HG03457 (cell line): ENCODE data around the gene ZNF213.
"Not testable (repeated sequence)": the region's sequence is repeated elsewhere in the genome, so short reads cannot be mapped to it uniquely, and the experiment has no call there.

Experiments
- ATAC-seq: cut with Tn5 transposase; IDR thresholded peaks from one replicate; pipeline ENCODE4 v1.9.1; 2021; ENCODE audit warnings: moderate number of reproducible peaks; ENCODE audit not compliant: unreplicated experiment

ZNF213 gene

GRCh38 chr16:3165111-3165822, 30.4 kb downstream of the ZNF213 start:
- ATAC-seq = no peak

GRCh38 chr16:3166505-3166886, 31.7 kb downstream of the ZNF213 start:
- ATAC-seq = no peak

- ATAC-seq = not testable (repeated sequence)
These were observed 33.9 kb downstream of the ZNF213 start for GRCh38 chr16:3168729-3169128.

- ATAC-seq = no peak
These were observed 35.8 kb downstream of the ZNF213 start for GRCh38 chr16:3170440-3171180.

GRCh38 chr16:3171181-3171854, 36.5 kb downstream of the ZNF213 start:
- no peak for ATAC-seq

- no peak for ATAC-seq
These were observed 37.2 kb downstream of the ZNF213 start for GRCh38 chr16:3171855-3172593.

DNA sequence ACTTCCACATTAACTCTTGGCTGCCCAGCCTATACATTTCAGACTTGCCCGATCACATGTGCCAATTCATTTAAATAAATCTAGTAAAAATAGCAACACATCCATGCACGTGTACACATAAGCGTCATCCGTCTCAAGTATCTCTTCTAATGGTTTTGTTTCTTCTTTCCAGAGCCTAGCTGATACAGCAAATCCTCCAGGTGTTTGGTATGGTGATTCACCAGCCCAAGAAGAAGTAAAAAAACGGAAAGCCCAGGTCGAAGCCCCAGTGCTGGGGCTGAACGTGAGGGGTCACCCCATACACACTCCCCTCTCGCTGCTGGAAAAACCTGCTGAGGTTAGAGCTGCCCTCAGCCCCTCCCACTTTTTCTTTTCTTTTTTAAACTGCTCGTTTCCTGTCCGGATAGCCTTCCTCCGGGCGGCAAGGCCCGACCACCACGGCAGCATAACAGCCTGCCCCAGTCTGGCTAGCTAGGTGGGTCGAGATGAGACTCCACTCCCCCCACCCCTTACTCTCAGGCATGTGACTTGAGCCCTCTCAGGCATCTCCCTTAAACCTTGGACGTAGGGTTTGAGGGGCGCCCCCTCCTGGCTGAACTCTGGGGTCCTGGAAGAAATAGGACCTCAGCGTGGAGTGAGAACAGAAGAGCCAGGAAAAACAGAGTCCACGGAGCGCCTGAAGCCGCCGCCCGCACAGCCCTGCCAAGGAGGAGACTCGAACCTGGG, 39.2 kb downstream of the ZNF213 start:
- no peak for ATAC-seq

DNA sequence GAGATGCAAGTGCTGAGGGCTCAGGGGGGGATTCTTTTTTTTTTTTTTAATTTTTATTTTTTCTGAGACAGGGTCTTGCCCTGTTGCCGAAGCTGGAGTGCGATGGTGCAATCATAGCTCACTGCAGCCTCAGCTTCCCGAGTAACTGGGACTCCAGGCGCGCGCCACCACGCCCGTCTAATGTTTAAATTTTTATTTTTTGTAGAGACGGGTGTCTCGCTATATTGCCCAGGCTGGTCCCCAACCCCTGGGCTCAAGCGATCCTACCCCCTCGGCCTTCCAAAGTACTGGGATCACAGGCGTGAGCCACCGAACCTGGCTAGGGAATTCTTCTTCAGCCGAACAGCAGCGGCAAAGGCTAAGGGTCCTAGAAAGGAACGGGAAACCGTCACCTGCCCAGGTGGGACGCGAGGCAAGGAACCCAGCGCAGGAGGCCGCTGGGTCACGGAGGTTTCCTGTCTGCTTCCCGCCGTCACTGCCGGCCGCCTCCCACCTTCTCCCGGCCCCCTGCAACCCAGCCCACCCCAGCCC, 39.9 kb downstream of the ZNF213 start:
- ATAC-seq = no peak

- no peak for ATAC-seq
These were observed 40.6 kb downstream of the ZNF213 start for GRCh38 chr16:3175157-3176093.

GRCh38 chr16:3179651-3180050, 44.8 kb downstream of the ZNF213 start:
- no peak for ATAC-seq

DNA sequence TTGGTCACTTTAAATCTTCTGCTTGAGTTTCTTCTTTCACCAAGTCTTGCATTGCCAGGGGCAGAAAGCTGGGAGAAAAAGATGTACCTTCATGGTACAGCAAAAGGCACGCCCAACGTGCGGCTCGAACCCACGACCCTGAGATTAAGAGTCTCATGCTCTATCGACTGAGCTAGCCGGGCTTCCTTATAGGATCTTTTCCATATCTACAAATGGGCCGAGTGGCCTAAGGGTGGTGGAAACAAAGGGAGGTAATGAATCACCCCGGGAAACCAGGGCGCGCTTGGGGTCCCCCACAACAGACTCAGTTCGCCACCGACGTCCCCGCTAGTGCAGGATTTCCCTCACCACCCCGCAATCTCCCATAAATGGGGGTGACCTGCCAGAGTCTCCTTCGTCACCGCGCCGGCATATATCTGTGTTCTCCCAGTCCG, 45.6 kb downstream of the ZNF213 start:
- no peak for ATAC-seq

GRCh38 chr16:3182293-3182607, 47.4 kb downstream of the ZNF213 start:
- ATAC-seq = not testable (repeated sequence)

DNA sequence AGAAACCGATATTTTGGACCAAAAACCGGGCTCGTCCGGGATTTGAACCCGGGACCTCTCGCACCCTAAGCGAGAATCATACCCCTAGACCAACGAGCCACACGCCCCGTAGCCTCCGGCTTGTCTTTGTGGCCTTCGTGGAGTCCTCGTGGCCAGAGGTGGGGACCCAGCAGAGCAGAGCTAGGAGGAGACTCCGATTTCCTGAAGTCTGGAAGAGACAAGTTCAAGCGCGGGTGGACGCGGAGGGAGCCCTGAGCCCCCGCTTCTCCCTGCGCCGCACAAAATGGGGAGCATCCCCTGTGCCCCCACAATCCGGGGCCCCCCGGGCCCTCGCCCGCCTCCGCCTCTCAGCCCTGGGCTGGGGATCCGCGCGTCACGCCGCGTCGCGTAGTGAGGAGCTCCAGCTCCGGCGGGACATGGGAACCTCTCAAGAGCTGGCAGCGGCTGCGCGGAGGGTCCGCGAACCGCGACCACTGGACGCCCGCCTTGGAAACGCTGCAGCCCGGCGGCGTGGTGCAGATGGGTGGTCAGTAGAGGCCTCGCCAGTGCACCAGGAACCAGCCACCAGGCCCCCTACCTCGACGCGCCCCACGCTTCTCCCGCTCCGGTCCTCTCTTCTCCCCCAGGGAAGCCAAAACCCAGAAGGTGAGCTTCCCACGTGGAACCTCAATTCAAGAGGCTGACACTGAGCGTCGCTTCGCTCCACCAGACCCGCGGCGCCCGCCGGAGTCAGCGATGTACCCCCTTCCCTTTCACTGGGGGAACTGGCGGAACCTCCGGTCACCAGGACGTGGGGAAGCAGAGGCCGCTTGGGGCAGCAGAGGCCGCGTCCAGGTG, 48.0 kb downstream of the ZNF213 start:
- ATAC-seq = no peak

DNA sequence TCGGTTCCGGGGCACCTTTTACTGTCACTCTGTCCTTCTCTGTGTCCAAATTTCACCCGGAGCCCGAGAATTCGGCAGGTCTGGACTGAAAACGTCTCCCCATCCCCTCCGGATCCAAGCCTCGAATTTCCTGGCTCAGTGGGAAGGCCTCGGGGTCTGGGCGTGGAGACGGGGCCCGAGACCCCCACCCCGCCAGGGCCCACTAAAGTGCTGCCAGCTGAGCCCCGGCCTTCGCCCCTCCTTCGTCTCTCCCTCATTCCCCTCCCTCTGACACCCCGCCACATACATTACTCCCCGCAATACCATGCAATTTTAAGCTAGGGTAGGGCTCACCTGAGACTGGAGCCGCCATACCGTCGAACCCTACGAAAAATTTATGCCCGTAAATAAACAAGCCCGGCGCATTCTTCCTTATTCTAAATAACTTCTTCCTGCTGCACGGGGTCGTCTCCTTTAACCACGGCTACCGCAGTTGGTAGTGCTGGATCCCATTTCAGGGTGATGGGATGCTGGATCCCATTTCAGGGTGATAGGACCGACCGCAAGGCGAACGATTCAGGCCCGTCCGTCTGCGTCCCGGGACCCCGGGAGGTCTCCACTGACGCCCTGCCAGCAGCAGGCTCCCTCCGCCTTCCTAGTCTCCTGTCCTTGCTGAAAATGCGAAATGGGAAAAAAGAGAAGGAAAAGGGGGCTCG, 48.8 kb downstream of the ZNF213 start:
- ATAC-seq = no peak

DNA sequence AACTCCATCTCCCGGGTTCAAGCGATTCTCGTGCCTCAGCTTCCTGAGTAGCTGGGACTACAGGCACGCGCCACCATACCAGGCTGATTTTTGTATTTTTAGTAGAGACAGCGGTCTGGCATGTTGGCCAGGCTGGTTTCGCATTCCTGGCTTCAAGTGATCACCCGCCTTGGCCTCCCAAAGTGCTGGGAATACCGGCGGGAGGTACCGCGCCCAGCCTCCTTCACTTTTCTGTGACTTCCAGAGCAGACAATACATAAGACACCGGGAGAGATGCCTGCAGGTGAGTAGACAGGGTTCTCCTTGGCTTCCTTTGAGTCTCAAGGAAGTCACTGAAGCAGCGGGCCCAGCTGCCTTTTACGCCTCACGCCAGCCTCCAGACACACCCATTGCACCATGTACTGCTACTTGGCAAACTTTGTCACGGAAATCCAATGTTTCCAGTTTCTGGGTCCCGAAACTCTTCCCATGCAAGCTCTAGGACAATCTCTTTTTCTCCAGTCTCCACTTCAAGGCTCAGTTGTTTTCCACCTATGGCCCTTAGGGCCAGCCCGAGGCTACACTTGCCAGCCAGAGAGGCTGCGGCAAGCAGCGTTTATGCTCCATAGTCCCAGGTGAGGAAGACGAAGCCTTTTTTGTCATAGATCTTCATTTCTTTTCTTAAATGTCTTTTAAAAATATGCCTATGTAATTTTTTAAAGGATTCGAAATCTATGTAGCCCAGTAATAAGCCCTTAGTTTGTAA, 52.3 kb downstream of the ZNF213 start:
- ATAC-seq = no peak

GRCh38 chr16:3187798-3188674, 53.2 kb downstream of the ZNF213 start, which contains the start of gene OR1F1:
Gene OR1F1 (plus strand): TSS chr16:3188204.
- no peak for ATAC-seq
